Neural progenitor cell (in vitro differentiated cells): Measurements from ENCODE around the gene KCNQ1. TPM values are rescaled to one million over a fixed set of nuclear protein-coding genes. Genes with fewer than 3 reads are reported as not detected.

Experiments used
- DNase-seq: peaks from one replicate; pipeline ENCODE4 v3.0.0-alpha.2; 2016; ENCODE audit warnings: low spot score
- H2AFZ ChIP-seq: fragments of 200-600 bp; sonication (generic); replicated peaks from 2 replicates; pipeline ENCODE4 v1.6.1; 2016; ENCODE audit warnings: antibody characterized with exemption
- H3F3A ChIP-seq: fragments of 200-600 bp; sonication (generic); 2 replicates; pipeline ENCODE4 v1.6.1; 2016; ENCODE audit warnings: antibody characterized with exemption, low read depth
- H3K27ac ChIP-seq: fragments of 200-600 bp; sonication (generic); 2 replicates; pipeline ENCODE4 v1.5.1; 2016; ENCODE audit warnings: mild to moderate bottlenecking
- H3K27me3 ChIP-seq: fragments of 200-600 bp; sonication (generic); 2 replicates; pipeline ENCODE4 v1.6.1; 2016; ENCODE audit warnings: mild to moderate bottlenecking, moderate library complexity
- H3K36me3 ChIP-seq: fragments of 200-600 bp; sonication (generic); 2 replicates; pipeline ENCODE4 v1.5.1; 2016
- H3K4me1 ChIP-seq: fragments of 200-600 bp; sonication (generic); 2 replicates; pipeline ENCODE4 v1.6.1; 2016; ENCODE audit warnings: mixed run types
- H3K4me2 ChIP-seq: fragments of 200-600 bp; sonication (generic); 2 replicates; pipeline ENCODE4 v1.6.1; 2016
- H3K4me3 ChIP-seq: fragments of 200-600 bp; sonication (generic); 2 replicates; pipeline ENCODE4 v1.5.1; 2016
- H3K79me2 ChIP-seq: fragments of 200-600 bp; sonication (generic); 2 replicates; pipeline ENCODE4 v1.6.1; 2016; ENCODE audit warnings: low read depth
- H3K9ac ChIP-seq: fragments of 200-600 bp; sonication (generic); 2 replicates; pipeline ENCODE4 v1.6.1; 2016
- H3K9me3 ChIP-seq: fragments of 200-600 bp; sonication (generic); 2 replicates; pipeline ENCODE4 v1.5.1; 2016; ENCODE audit warnings: low read depth
- H4K20me1 ChIP-seq: fragments of 200-600 bp; sonication (generic); 2 replicates; pipeline ENCODE4 v1.6.1; 2016; ENCODE audit warnings: low read depth
- H3K27ac Mint-ChIP-seq: 3 replicates; pipeline ENCODE4 v1.8.0; 2021; ENCODE audit warnings: mixed read lengths
- H3K27me3 Mint-ChIP-seq: 2 replicates; pipeline ENCODE4 v1.8.0; 2022; ENCODE audit warnings: low read depth, mild to moderate bottlenecking, inconsistent platforms, moderate library complexity, mixed read lengths; ENCODE audit not compliant: insufficient read depth
- H3K36me3 Mint-ChIP-seq: 3 replicates; pipeline ENCODE4 v1.8.0; 2021; ENCODE audit warnings: mixed read lengths
- H3K4me1 Mint-ChIP-seq: 3 replicates; pipeline ENCODE4 v1.8.0; 2021; ENCODE audit warnings: mixed read lengths
- H3K4me3 Mint-ChIP-seq: 3 replicates; pipeline ENCODE4 v1.8.0; 2021; ENCODE audit warnings: mild to moderate bottlenecking, moderate library complexity, mixed read lengths
- H3K9me3 Mint-ChIP-seq: 3 replicates; pipeline ENCODE4 v1.8.0; 2020; ENCODE audit warnings: mixed read lengths
- CTCF ChIP-seq: fragments of 200-600 bp; sonication (generic); IDR thresholded peaks from 2 replicates; pipeline ENCODE4 v1.5.1; 2017; ENCODE audit warnings: antibody characterized with exemption, mild to moderate bottlenecking
- EZH2 ChIP-seq: fragments of 200-600 bp; sonication (generic); IDR thresholded peaks from 2 replicates; pipeline ENCODE4 v1.6.1; 2017; ENCODE audit warnings: antibody characterized with exemption, mild to moderate bottlenecking, moderate library complexity
- EZH2phosphoT487 ChIP-seq: fragments of 200-600 bp; sonication (generic); IDR thresholded peaks from 2 replicates; pipeline ENCODE4 v1.6.1; 2017; ENCODE audit warnings: antibody characterized with exemption
- total RNA-seq: library from RNA; depleted of rRNA; stranded (reverse); fragments of >200 nt; gene quantifications from 2 replicates; pipeline ENCODE4 v1.2.3, GENCODE V29; 2015; ENCODE audit warnings: low replicate concordance

KCNQ1 gene
- total RNA-seq, 1 donor from 2014 or later, result 0.11 TPM

GRCh38 chr11:2664791-2665525 lies 220.2 kb downstream of the KCNQ1 start:
- H3K36me3 Mint-ChIP-seq, result peaks cover 33% of the 10 kb centered on the region
- no peak overlapping the region for H3K4me3 Mint-ChIP-seq
- H3K27me3 Mint-ChIP-seq, result peaks cover 14% of the 10 kb centered on the region
- no peaks in the 10 kb centered on the region for H3K36me3 ChIP-seq
- no peaks in the 10 kb centered on the region for H4K20me1 ChIP-seq
- peaks cover 40% of the 10 kb centered on the region for H3K9me3 Mint-ChIP-seq
- no peak for TF ChIP-seq EZH2
- TF ChIP-seq CTCF, result no peak
- TF ChIP-seq EZH2phosphoT487, result no peak
- H3F3A ChIP-seq, result no peaks in the 10 kb centered on the region
- no peak for DNase-seq
- H3K79me2 ChIP-seq, result no peaks in the 10 kb centered on the region
- no peak overlapping the region for H3K9ac ChIP-seq
- H3K27ac ChIP-seq, result no peak overlapping the region
- H3K4me3 ChIP-seq, result no peak overlapping the region
- no peaks in the 10 kb centered on the region for H3K27me3 ChIP-seq
- no peaks in the 10 kb centered on the region for H3K4me1 ChIP-seq
- no peak overlapping the region for H3K27ac Mint-ChIP-seq
- no peak overlapping the region for H2AFZ ChIP-seq
- H3K9me3 ChIP-seq, result peaks cover 2% of the 10 kb centered on the region
- H3K4me2 ChIP-seq, result no peak overlapping the region
- H3K4me1 Mint-ChIP-seq, result no peaks in the 10 kb centered on the region

- H3K9me3 ChIP-seq, result no peaks in the 10 kb centered on the region
- Mint-ChIP-seq H3K4me1 (no peaks in the 10 kb centered on the region), H3K4me3 (no peak overlapping the region), H3K27ac (no peak overlapping the region), H3K9me3 (peaks cover 34% of the 10 kb centered on the region), H3K27me3 (peaks cover 13% of the 10 kb centered on the region), H3K36me3 (peaks cover 34% of the 10 kb centered on the region)
- H3K9ac ChIP-seq, result no peak overlapping the region
- no peak overlapping the region for H3K4me3 ChIP-seq
- no peaks in the 10 kb centered on the region for H3K4me1 ChIP-seq
- H3K27ac ChIP-seq, result no peak overlapping the region
- no peaks in the 10 kb centered on the region for H4K20me1 ChIP-seq
- no peaks in the 10 kb centered on the region for H3K79me2 ChIP-seq
- DNase-seq, result no peak
- H3K27me3 ChIP-seq, result no peaks in the 10 kb centered on the region
- no peaks in the 10 kb centered on the region for H3F3A ChIP-seq
- TF ChIP-seq CTCF (no peak), EZH2phosphoT487 (no peak), EZH2 (no peak)
- H2AFZ ChIP-seq, result no peak overlapping the region
- H3K4me2 ChIP-seq, result no peak overlapping the region
- H3K36me3 ChIP-seq, result no peaks in the 10 kb centered on the region
These were observed 221.0 kb downstream of the KCNQ1 start for GRCh38 chr11:2665526-2666400.

DNA sequence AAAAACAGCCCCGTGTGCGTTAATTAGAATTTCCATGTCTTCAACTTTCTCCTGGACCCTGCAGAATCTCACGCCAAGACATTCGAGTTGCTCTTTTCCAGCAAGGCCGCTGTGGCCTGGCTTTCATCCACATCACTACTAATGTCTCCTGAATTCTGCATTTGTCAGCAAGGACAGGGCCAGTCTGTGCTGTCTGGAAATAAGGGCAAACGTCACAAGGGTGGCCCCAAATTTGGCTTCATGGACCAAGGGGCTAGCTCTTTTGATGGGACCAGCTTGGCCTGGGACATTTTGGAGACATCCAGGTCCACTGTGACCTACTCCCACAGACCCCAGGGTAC lies 221.6 kb downstream of the KCNQ1 start:
- Mint-ChIP-seq H3K27me3 (peaks cover 10% of the 10 kb centered on the region), H3K4me1 (no peaks in the 10 kb centered on the region), H3K4me3 (no peak overlapping the region), H3K27ac (no peak overlapping the region), H3K36me3 (peaks cover 29% of the 10 kb centered on the region), H3K9me3 (peaks cover 28% of the 10 kb centered on the region)
- no peak for DNase-seq
- Histone ChIP-seq H2AFZ (no peak overlapping the region), H3K9ac (no peak overlapping the region), H3K4me2 (no peak overlapping the region), H3K4me1 (no peaks in the 10 kb centered on the region), H3K27ac (no peak overlapping the region), H3K36me3 (no peaks in the 10 kb centered on the region), H4K20me1 (no peaks in the 10 kb centered on the region), H3K79me2 (no peaks in the 10 kb centered on the region), H3F3A (no peaks in the 10 kb centered on the region), H3K27me3 (no peaks in the 10 kb centered on the region), H3K4me3 (no peak overlapping the region), H3K9me3 (no peaks in the 10 kb centered on the region)
- TF ChIP-seq EZH2phosphoT487 (no peak), CTCF (no peak), EZH2 (no peak)
